ENCODE measurements around the gene FBXO31.

DNA sequence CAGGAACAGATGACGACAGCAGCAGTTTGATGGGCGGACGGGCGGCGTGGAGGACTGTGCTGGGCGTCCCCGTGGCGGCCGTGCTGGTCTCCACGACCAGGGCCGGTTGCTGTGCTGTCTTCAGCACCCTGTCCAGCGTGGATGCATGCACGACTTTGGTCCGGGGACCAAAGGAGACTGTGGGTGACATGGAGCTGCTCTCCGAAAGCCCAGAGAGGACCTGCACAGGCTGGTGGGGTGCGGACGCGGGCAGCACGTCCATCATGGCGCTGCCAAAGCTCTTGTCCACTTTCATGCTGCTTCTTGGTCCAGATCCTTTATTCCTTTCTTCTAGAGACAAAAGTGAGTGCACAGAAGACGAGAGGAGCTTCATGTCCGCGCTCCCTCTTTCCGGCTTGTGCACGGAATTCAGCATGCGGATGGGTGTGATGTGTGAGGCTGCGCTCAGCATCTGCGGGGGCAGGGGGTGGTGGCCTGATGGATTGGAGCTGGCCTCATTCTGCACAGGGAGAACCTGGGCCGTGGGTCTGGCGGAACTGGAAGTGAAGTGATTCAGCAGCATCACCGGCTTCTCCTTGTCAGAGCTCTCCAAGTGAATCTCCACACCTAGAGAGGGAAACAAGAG is 28.9 kb upstream of the FBXO31 start:
- TF ChIP-seq CTCF (IDR thresholded peaks at IDR 0.05) (no peak), POLR2A (IDR thresholded peaks at IDR 0.05) (no peak)
